22Rv1 (cell line): ENCODE results near the gene PKP4.

ENCODE experiments used
- ZFX ChIP-seq: fragments of 450-650 bp; IDR thresholded peaks from 2 replicates; pipeline ENCODE4 v1.6.1; 2017; ENCODE audit warnings: antibody characterized with exemption, borderline replicate concordance
- TF ChIP-seq, protein P1 (sequence below): fragments of 450-650 bp; IDR thresholded peaks from 2 replicates; pipeline ENCODE4 v1.5.1; 2017; ENCODE audit warnings: mild to moderate bottlenecking

- TF ChIP-seq, protein P1, sequence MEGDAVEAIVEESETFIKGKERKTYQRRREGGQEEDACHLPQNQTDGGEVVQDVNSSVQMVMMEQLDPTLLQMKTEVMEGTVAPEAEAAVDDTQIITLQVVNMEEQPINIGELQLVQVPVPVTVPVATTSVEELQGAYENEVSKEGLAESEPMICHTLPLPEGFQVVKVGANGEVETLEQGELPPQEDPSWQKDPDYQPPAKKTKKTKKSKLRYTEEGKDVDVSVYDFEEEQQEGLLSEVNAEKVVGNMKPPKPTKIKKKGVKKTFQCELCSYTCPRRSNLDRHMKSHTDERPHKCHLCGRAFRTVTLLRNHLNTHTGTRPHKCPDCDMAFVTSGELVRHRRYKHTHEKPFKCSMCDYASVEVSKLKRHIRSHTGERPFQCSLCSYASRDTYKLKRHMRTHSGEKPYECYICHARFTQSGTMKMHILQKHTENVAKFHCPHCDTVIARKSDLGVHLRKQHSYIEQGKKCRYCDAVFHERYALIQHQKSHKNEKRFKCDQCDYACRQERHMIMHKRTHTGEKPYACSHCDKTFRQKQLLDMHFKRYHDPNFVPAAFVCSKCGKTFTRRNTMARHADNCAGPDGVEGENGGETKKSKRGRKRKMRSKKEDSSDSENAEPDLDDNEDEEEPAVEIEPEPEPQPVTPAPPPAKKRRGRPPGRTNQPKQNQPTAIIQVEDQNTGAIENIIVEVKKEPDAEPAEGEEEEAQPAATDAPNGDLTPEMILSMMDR, result no peak
- TF ChIP-seq ZFX, result no peak
Measured at GRCh38 chr2:158519481-158519880, 62.7 kb downstream of the PKP4 start.
